22Rv1 (cell line): Measurements from ENCODE around the gene HELT.

Source experiments
- H3K27ac ChIP-seq: fragments of 450-650 bp; 2 replicates; pipeline ENCODE4 v1.5.1; 2017
- CTCF ChIP-seq: fragments of 450-650 bp; IDR thresholded peaks from 2 replicates; pipeline ENCODE4 v1.5.1; 2017; ENCODE audit warnings: mild to moderate bottlenecking
- ZFX ChIP-seq: fragments of 450-650 bp; IDR thresholded peaks from 2 replicates; pipeline ENCODE4 v1.6.1; 2017; ENCODE audit warnings: antibody characterized with exemption, borderline replicate concordance

The HELT gene

DNA sequence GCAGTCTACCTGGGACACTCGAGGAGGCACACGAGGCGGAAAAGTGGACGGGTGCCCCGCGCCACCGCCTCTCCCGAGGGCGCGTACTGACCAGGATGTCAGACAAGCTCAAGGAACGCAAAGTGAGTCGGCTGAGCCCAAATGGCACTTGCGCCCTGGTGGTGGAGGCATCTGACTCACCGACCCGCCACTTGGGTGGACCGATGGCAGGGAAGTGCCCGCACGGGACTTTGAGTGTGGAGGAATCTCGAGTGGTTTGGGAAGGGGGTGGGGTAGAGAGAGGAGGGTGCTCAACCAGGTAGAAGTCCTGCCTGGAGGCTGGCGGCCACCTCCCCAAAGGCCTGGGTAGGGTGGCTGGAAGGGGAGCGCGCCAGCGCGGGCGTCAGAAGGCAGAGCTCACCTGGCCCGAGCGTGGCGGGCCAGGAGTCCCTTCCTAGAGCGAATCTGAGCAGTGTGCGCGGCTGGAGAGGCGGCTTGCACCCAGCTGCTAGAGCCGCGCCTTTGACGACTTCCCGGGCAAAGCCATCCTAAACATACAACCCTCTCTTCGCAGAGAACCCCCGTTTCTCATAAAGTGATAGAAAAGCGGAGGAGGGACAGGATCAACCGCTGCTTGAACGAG, 655 bp downstream of the HELT start:
- H3K27ac ChIP-seq, result peak overlapping the region; percentile 46; the same call in 1 of the 2 replicates
- no peak for TF ChIP-seq ZFX
- no peak for TF ChIP-seq CTCF

DNA sequence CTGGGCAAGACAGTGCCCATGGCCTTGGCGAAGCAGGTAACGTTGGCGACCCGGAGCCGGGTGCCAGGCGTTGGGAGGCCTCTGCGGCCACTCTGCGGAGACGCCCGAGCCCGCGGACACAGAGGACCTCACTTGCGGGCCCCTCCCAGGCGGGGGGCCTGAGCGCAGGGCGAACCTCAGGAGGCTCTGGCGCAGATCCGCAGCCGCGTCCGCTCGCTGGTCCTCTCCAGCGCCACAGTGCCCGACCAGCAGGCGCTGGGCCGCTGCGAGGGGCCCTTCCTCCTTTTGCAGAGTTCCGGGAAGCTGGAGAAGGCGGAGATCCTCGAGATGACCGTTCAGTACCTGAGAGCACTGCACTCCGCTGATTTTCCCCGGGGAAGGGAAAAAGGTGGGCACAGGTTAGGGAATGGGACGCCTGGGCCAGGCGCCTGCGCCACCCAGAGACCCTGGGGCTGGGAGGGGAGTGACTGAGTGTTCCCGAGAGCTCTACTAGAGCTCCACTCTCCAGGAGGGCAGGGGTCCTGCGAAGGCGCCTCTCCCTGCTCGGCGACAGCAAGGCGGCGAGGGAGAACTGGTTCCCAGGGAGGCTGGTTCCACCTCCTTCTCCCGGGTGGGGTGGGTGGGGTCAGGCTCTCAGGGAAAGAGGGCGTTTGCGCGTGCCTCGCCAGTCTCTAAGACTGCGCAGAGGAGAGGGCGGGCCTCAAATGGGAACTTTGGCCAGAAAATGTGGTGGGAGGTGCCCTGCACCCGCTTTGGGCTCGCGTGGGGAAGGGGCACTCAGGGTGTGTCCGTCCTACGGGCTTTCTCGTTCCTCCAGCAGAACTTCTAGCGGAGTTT, 1.4 kb downstream of the HELT start:
- TF ChIP-seq ZFX (no peak), CTCF (no peak)

GRCh38 chr4:185020293-185020808, 2.1 kb downstream of the HELT start:
- TF ChIP-seq ZFX (no peak), CTCF (no peak)
- H3K27ac ChIP-seq, result peak overlapping the region; percentile 46; the same call in 1 of the 2 replicates

More for the DNA sequence above, 1.4 kb downstream of the HELT start:
- H3K27ac ChIP-seq, result peak overlapping the region; percentile 46

DNA sequence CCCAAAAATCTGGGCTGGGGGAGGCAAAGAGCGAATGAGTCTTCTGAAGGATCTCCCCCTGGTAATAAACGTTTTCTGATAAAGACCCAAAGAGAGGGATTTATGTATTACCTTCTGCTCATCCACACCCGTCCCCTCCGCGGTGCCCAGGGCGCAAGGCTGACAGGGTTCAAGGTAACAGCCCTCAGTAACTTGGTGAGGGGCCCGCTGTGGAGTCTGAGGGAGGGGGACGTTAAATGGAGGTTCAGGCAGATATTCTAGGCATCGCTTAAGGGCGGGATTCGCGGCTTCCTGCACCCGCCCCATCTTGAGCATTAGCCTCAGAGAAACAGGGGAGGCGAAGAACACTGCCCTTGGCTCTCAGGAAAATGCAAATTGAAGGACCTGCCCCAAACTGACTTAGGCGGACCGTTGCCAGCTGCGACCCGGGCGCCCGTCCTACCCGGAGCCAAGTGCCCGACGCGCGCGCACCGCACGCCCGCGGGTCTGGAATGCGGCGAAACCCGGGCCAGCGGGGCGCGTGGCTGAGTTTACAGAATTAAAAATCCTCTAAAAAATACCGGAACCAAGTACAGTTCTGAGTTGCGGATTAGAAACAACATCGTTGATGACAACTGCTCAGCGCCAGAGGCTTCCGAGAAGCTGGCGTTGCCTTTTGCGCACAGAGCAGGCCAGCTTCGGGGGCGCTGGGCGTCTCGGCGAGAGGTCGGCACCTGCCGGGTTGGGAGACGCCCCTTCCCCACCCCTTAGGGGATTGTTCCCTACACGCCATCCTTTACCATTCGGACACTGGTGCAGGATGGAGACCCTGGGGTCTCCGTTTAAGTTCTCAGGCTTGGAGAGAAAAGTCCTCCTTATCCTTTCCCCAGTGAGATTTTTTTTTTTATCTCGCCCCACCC, 2.8 kb downstream of the HELT start:
- H3K27ac ChIP-seq, result no peak overlapping the region

GRCh38 chr4:185023471-185023870, 5.2 kb downstream of the HELT start:
- TF ChIP-seq CTCF, result no peak
- TF ChIP-seq ZFX, result no peak
- H3K27ac ChIP-seq, result no peak overlapping the region

More for the DNA sequence above, 2.8 kb downstream of the HELT start:
- TF ChIP-seq CTCF (no peak), ZFX (no peak)

- H3K27ac ChIP-seq, result no peak overlapping the region
- TF ChIP-seq ZFX (no peak), CTCF (no peak)
Observed at GRCh38 chr4:185028625-185029024, 10.3 kb downstream of the HELT start.
